Activated T-helper 2 cell treated with anti-CD3 and anti-CD28 coated beads, Interferon-gamma antibody, Interleukin-2, Interleukin-4, amounts not matched to agents 10 μg/mL and 5 μg/mL and 100 μg/mL, durations not matched to agents 14 hours and 24 hours and 36 hours (primary cell): Measurements from ENCODE around the gene N4BP3. TPM values are rescaled to one million over a fixed set of nuclear protein-coding genes. Genes with fewer than 3 reads are reported as not detected.
"Not testable (repeated sequence)": the region's sequence is repeated elsewhere in the genome, so short reads cannot be mapped to it uniquely, and the experiment has no call there.

Experiments
- DNase-seq: peaks from one replicate; pipeline ENCODE4 v3.0.0; 2021; ENCODE audit warnings: low spot score
- H3K27ac Mint-ChIP-seq: one replicate; pipeline ENCODE4 v1.8.0; 2021; ENCODE audit warnings: mixed read lengths
- H3K27me3 Mint-ChIP-seq: one replicate; pipeline ENCODE4 v1.8.0; 2021; ENCODE audit warnings: low read depth, mixed read lengths
- H3K36me3 Mint-ChIP-seq: one replicate; pipeline ENCODE4 v1.8.0; 2021; ENCODE audit warnings: low read depth, mixed read lengths
- H3K4me1 Mint-ChIP-seq: one replicate; pipeline ENCODE4 v1.8.0; 2021; ENCODE audit warnings: low read depth, mixed read lengths
- H3K4me3 Mint-ChIP-seq: one replicate; pipeline ENCODE4 v1.8.0; 2021; ENCODE audit warnings: low read depth, mild to moderate bottlenecking, moderate library complexity, mixed read lengths
- H3K9me3 Mint-ChIP-seq: one replicate; pipeline ENCODE4 v1.8.0; 2021; ENCODE audit warnings: mixed read lengths
- intact Hi-C: fragments of 100-400 bp; cut with micrococcal nuclease; formaldehyde crosslinking; loops from one replicate; pipeline ENCODE4 v1.15.1; 2023
- total RNA-seq: library from RNA; stranded (reverse); gene quantifications from 2 replicates; pipeline ENCODE4 v1.2.3, GENCODE V29; 2022

Gene N4BP3
- total RNA-seq, 1 donor from 2014 or later = 3.4 TPM

GRCh38 chr5:178081571-178082243, 31.6 kb upstream of the N4BP3 start:
- no peak overlapping the region for H3K27ac Mint-ChIP-seq
- DNase-seq = no peak
- H3K4me3 Mint-ChIP-seq = no peak overlapping the region
- H3K9me3 Mint-ChIP-seq = no peaks in the 10 kb centered on the region
- no peaks in the 10 kb centered on the region for H3K36me3 Mint-ChIP-seq
- peaks cover 3% of the 10 kb centered on the region for H3K27me3 Mint-ChIP-seq
- no peaks in the 10 kb centered on the region for H3K4me1 Mint-ChIP-seq
- intact Hi-C loops = no loop called here

- Mint-ChIP-seq H3K27me3 (peaks cover 3% of the 10 kb centered on the region), H3K36me3 (no peaks in the 10 kb centered on the region), H3K9me3 (no peaks in the 10 kb centered on the region), H3K4me1 (no peaks in the 10 kb centered on the region), H3K4me3 (no peak overlapping the region), H3K27ac (no peak overlapping the region)
- DNase-seq = no peak
- intact Hi-C loops = no loop called here
Measured at GRCh38 chr5:178083922-178084321, 29.4 kb upstream of the N4BP3 start.

GRCh38 chr5:178085316-178085715, 28.0 kb upstream of the N4BP3 start:
- Mint-ChIP-seq H3K27ac (no peak overlapping the region), H3K9me3 (no peaks in the 10 kb centered on the region), H3K36me3 (no peaks in the 10 kb centered on the region), H3K27me3 (peaks cover 3% of the 10 kb centered on the region), H3K4me1 (no peaks in the 10 kb centered on the region), H3K4me3 (no peak overlapping the region)
- DNase-seq = no peak
- intact Hi-C loops = no loop called here

GRCh38 chr5:178086266-178086665, 27.1 kb upstream of the N4BP3 start:
- no peaks in the 10 kb centered on the region for H3K4me1 Mint-ChIP-seq
- DNase-seq = no peak
- intact Hi-C loops = no loop called here
- no peak overlapping the region for H3K27ac Mint-ChIP-seq
- H3K36me3 Mint-ChIP-seq = no peaks in the 10 kb centered on the region
- H3K9me3 Mint-ChIP-seq = peaks cover 3% of the 10 kb centered on the region
- no peak overlapping the region for H3K4me3 Mint-ChIP-seq
- H3K27me3 Mint-ChIP-seq = peaks cover 3% of the 10 kb centered on the region

GRCh38 chr5:178087199-178087598, 26.1 kb upstream of the N4BP3 start:
- intact Hi-C loops, H3K27me3 Mint-ChIP-seq, H3K4me3 Mint-ChIP-seq, H3K9me3 Mint-ChIP-seq, H3K36me3 Mint-ChIP-seq, DNase-seq, H3K4me1 Mint-ChIP-seq, H3K27ac Mint-ChIP-seq: not testable (repeated sequence)

- Mint-ChIP-seq H3K4me3 (no peak overlapping the region), H3K27ac (no peak overlapping the region), H3K27me3 (no peaks in the 10 kb centered on the region), H3K36me3 (no peaks in the 10 kb centered on the region), H3K4me1 (peaks cover 7% of the 10 kb centered on the region), H3K9me3 (peaks cover 11% of the 10 kb centered on the region)
- intact Hi-C loops = no loop called here
- no peak for DNase-seq
Measured at GRCh38 chr5:178090856-178091255, 22.5 kb upstream of the N4BP3 start.

GRCh38 chr5:178093134-178093533, 20.2 kb upstream of the N4BP3 start:
- H3K36me3 Mint-ChIP-seq = no peaks in the 10 kb centered on the region
- peaks cover 16% of the 10 kb centered on the region for H3K9me3 Mint-ChIP-seq
- H3K4me1 Mint-ChIP-seq = peaks cover 7% of the 10 kb centered on the region
- no peaks in the 10 kb centered on the region for H3K27me3 Mint-ChIP-seq
- intact Hi-C loops = no loop called here
- H3K27ac Mint-ChIP-seq = no peak overlapping the region
- no peak overlapping the region for H3K4me3 Mint-ChIP-seq
- no peak for DNase-seq

- Mint-ChIP-seq H3K4me3 (no peak overlapping the region), H3K4me1 (peaks cover 7% of the 10 kb centered on the region), H3K36me3 (no peaks in the 10 kb centered on the region), H3K9me3 (peaks cover 16% of the 10 kb centered on the region), H3K27ac (no peak overlapping the region), H3K27me3 (no peaks in the 10 kb centered on the region)
- no peak for DNase-seq
- intact Hi-C loops = no loop called here
Measured at GRCh38 chr5:178094345-178094744, 19.0 kb upstream of the N4BP3 start.

GRCh38 chr5:178098685-178099084, 14.6 kb upstream of the N4BP3 start:
- Mint-ChIP-seq H3K27ac (no peak overlapping the region), H3K36me3 (no peaks in the 10 kb centered on the region), H3K4me1 (peaks cover 7% of the 10 kb centered on the region), H3K27me3 (no peaks in the 10 kb centered on the region), H3K9me3 (peaks cover 11% of the 10 kb centered on the region), H3K4me3 (no peak overlapping the region)
- DNase-seq = no peak
- intact Hi-C loops = no loop called here

- no peak for DNase-seq
- intact Hi-C loops = no loop called here
- H3K27ac Mint-ChIP-seq = no peak overlapping the region
- no peaks in the 10 kb centered on the region for H3K36me3 Mint-ChIP-seq
- no peaks in the 10 kb centered on the region for H3K27me3 Mint-ChIP-seq
- peaks cover 2% of the 10 kb centered on the region for H3K4me1 Mint-ChIP-seq
- no peaks in the 10 kb centered on the region for H3K9me3 Mint-ChIP-seq
- no peak overlapping the region for H3K4me3 Mint-ChIP-seq
Measured at GRCh38 chr5:178103612-178104011, 9.7 kb upstream of the N4BP3 start.

- Mint-ChIP-seq H3K27me3 (no peaks in the 10 kb centered on the region), H3K27ac (no peak overlapping the region), H3K36me3 (no peaks in the 10 kb centered on the region), H3K9me3 (no peaks in the 10 kb centered on the region), H3K4me1 (peaks cover 2% of the 10 kb centered on the region), H3K4me3 (no peak overlapping the region)
- intact Hi-C loops = no loop called here
- no peak for DNase-seq
Measured at GRCh38 chr5:178104492-178104891, 8.8 kb upstream of the N4BP3 start.

GRCh38 chr5:178106086-178106485, 7.2 kb upstream of the N4BP3 start:
- no peaks in the 10 kb centered on the region for H3K9me3 Mint-ChIP-seq
- H3K4me3 Mint-ChIP-seq = no peak overlapping the region
- peaks cover 2% of the 10 kb centered on the region for H3K4me1 Mint-ChIP-seq
- no peak for DNase-seq
- no peaks in the 10 kb centered on the region for H3K27me3 Mint-ChIP-seq
- no peak overlapping the region for H3K27ac Mint-ChIP-seq
- no peaks in the 10 kb centered on the region for H3K36me3 Mint-ChIP-seq
- intact Hi-C loops = no loop called here

- no peak for DNase-seq
- Mint-ChIP-seq H3K36me3 (no peaks in the 10 kb centered on the region), H3K4me1 (peaks cover 2% of the 10 kb centered on the region), H3K4me3 (no peak overlapping the region), H3K27me3 (no peaks in the 10 kb centered on the region), H3K27ac (no peak overlapping the region), H3K9me3 (no peaks in the 10 kb centered on the region)
- intact Hi-C loops = no loop called here
Measured at GRCh38 chr5:178106556-178107239, 6.6 kb upstream of the N4BP3 start.
